Measurements from ENCODE around the gene ADCYAP1R1. TPM values are rescaled to one million over a fixed set of nuclear protein-coding genes. Genes with fewer than 3 reads are reported as not detected.

ADCYAP1R1 gene
- total and polyA plus RNA-seq, 3 donors from 2014 or later: 3.2 to 4.8 (median 4.3) TPM

GRCh38 chr7:31078363-31078990, 26.4 kb downstream of the ADCYAP1R1 start:
- Histone ChIP-seq H3K27me3 (no peaks in the 10 kb centered on the region), H3K4me3 (no peak overlapping the region), H3K9me3 (no peaks in the 10 kb centered on the region), H3K27ac (no peak overlapping the region), H3K4me1 (peaks cover 9% of the 10 kb centered on the region), H3K36me3 (ENCODE audit: low read depth, missing control alignments) (no peaks in the 10 kb centered on the region)
- no peak for DNase-seq
- intact Hi-C loops (cut with DNase I; ENCODE audit: low total_unique reads): no loop called here
- TF ChIP-seq, protein P1, sequence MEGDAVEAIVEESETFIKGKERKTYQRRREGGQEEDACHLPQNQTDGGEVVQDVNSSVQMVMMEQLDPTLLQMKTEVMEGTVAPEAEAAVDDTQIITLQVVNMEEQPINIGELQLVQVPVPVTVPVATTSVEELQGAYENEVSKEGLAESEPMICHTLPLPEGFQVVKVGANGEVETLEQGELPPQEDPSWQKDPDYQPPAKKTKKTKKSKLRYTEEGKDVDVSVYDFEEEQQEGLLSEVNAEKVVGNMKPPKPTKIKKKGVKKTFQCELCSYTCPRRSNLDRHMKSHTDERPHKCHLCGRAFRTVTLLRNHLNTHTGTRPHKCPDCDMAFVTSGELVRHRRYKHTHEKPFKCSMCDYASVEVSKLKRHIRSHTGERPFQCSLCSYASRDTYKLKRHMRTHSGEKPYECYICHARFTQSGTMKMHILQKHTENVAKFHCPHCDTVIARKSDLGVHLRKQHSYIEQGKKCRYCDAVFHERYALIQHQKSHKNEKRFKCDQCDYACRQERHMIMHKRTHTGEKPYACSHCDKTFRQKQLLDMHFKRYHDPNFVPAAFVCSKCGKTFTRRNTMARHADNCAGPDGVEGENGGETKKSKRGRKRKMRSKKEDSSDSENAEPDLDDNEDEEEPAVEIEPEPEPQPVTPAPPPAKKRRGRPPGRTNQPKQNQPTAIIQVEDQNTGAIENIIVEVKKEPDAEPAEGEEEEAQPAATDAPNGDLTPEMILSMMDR (IDR thresholded peaks at IDR 0.05): no peak
- TF ChIP-seq POLR2A (IDR thresholded peaks at IDR 0.05): no peak
- WGBS, 2 donors: 84 to 94% methylated on average over 9 to 24 of the region's 24 CpGs

DNA sequence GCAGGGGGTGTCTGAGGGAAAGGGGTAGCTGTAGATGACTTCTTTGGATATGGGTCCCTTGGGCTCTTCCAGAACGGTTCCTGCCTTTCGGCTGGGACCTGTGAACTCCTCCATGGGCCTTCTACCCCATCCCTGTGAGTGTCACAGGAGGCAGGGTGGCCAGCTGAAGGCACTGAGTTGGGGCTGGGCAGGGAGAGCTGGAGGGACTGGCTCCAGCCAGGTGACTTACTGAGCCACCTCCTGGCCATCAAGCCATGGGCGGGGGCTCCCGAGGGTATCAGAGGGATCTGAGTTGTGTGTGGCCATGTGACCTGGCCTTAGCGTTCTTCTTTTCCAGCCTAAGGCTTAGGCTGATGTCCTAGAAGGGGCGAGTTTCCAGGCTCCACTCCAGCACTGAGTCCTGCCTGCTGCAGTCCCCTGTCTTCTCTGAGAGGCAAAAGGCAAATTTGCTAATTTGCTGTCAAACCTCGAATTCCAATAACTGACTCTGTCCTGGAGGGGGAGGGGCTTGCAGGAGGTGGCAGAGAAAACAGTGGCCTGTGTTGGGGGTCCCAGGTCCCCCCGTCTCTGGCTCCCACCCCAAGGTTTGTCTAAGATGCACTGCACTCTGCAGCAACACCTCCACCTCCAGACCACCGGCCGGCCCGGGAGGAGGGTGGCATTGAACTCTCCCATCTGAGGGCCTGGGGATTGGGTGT, 27.2 kb downstream of the ADCYAP1R1 start:
- no peaks in the 10 kb centered on the region for H3K9me3 ChIP-seq
- H3K27ac ChIP-seq: no peak overlapping the region
- TF ChIP-seq POLR2A (IDR thresholded peaks at IDR 0.05): no peak
- TF ChIP-seq, protein P1 (IDR thresholded peaks at IDR 0.05): no peak
- intact Hi-C loops (cut with DNase I; ENCODE audit: low total_unique reads): no loop called here
- 84 to 93% methylated on average over 6 to 11 of the region's 11 CpGs for WGBS, 2 donors
- peaks cover 5% of the 10 kb centered on the region for H3K4me1 ChIP-seq
- DNase-seq: no peak
- no peaks in the 10 kb centered on the region for H3K27me3 ChIP-seq
- H3K36me3 ChIP-seq (ENCODE audit: low read depth, missing control alignments): no peaks in the 10 kb centered on the region
- H3K4me3 ChIP-seq: no peak overlapping the region

DNA sequence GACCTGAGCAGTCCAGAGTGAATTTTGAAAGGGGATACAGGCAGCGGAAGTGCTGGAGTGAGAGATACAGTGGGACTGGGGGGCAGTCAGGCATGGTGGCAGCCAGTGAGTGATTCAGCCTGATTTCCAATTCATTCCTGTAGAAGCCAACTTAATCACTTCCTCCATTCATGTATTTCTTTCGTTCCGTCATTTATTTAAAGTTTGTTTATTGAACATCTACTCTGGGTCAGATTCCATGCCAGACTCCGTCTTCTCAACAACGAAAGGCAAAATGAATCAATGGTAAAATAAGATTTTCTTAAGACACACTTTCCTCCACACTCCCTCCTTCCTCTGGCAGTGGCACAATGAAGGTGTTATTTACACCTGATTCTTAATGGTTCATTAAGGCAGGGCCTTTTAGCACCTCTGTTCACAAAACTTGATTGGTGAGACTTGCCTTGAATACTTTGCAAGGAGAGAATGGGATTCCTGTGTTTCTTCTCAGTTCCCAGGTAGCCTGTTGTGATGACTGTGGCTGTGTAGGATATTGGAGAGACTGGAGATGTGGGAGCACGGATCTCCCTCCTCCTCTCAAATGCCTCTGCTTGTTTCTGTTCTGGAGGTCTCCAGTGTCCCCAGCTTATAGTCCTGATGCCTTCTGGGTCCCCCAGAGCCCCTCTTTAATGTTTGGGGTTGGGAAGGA, 27.9 kb downstream of the ADCYAP1R1 start:
- H3K4me3 ChIP-seq: no peak overlapping the region
- intact Hi-C loops (cut with DNase I; ENCODE audit: low total_unique reads): no loop called here
- H3K27me3 ChIP-seq: no peaks in the 10 kb centered on the region
- no peaks in the 10 kb centered on the region for H3K9me3 ChIP-seq
- H3K36me3 ChIP-seq (ENCODE audit: low read depth, missing control alignments): no peaks in the 10 kb centered on the region
- DNase-seq: no peak
- peaks cover 1% of the 10 kb centered on the region for H3K4me1 ChIP-seq
- H3K27ac ChIP-seq: no peak overlapping the region
- WGBS, 2 donors: 87% methylated on average over 6 of the region's 6 CpGs
- no peak for TF ChIP-seq POLR2A (IDR thresholded peaks at IDR 0.05)
- TF ChIP-seq, protein P1 (IDR thresholded peaks at IDR 0.05): no peak

DNA sequence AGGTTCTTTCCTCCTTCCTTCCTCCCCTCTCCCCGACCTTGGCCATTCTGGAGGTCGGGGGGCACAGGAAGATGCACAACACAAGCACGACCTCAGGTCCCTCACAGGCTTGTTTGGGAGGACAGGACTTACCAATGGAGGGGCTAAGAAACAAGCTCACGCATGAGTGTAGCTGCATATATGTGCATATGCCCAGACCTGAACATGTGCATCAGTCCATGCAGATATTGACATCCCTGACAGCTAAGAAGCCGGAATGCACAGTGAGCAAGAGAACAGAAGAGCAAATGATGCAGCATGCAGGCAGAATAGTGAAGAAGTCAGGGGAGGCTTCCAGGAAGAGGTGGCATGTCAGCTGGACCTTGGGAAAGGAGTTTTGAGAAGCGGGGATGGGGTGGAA, 28.7 kb downstream of the ADCYAP1R1 start:
- H3K9me3 ChIP-seq: no peaks in the 10 kb centered on the region
- 78 to 84% methylated on average over 6 of the region's 6 CpGs for WGBS, 2 donors
- intact Hi-C loops (cut with DNase I; ENCODE audit: low total_unique reads): no loop called here
- H3K4me1 ChIP-seq: no peaks in the 10 kb centered on the region
- H3K27ac ChIP-seq: no peak overlapping the region
- H3K4me3 ChIP-seq: no peak overlapping the region
- H3K36me3 ChIP-seq (ENCODE audit: low read depth, missing control alignments): no peaks in the 10 kb centered on the region
- DNase-seq: no peak
- no peak for TF ChIP-seq POLR2A (IDR thresholded peaks at IDR 0.05)
- TF ChIP-seq, protein P1 (IDR thresholded peaks at IDR 0.05): no peak
- H3K27me3 ChIP-seq: no peaks in the 10 kb centered on the region
